ENCODE measurements around the gene AADACL2. TPM values are rescaled to one million over a fixed set of nuclear protein-coding genes. Genes with fewer than 3 reads are reported as not detected.
A peak's percentile ranks its signal among the peaks of the same experiment; 100 is the strongest.

Gene AADACL2
- not detected in 2 replicates for total RNA-seq
- not detected in 2 replicates for polyA plus RNA-seq

- TF ChIP-seq CTCF (IDR thresholded peaks at IDR 0.05; ENCODE audit: low read depth, low read length) = no peak
- Histone ChIP-seq H3K27ac (no peak within 1 kb of the TSS), H3K36me3 (no peaks in the 10 kb centered on the region), H3K9me3 (ENCODE audit: low read depth) (no peaks in the 10 kb centered on the region), H3K4me1 (ENCODE audit: low read depth) (no peaks in the 10 kb centered on the region), H3K4me3 (no peak within 1 kb of the TSS), H3K27me3 (no peaks in the 10 kb centered on the region)
- no peak for DNase-seq (ENCODE audit: low read depth in 1 of 2, low spot score in 1 of 2)
Observed at GRCh38 chr3:151733613-151734012, at the start of gene AADACL2. TSS of gene AADACL2 (plus strand) at chr3:151733927. CDS start at chr3:151734036, 109 bp downstream.

- H3K4me3 ChIP-seq = no peak overlapping the region
- H3K27ac ChIP-seq = no peak overlapping the region
- no peaks in the 10 kb centered on the region for H3K27me3 ChIP-seq
- no peak for TF ChIP-seq CTCF (IDR thresholded peaks at IDR 0.05; ENCODE audit: low read depth, low read length)
- DNase-seq (ENCODE audit: low read depth in 1 of 2, low spot score in 1 of 2) = no peak
- H3K36me3 ChIP-seq = no peaks in the 10 kb centered on the region
- H3K9me3 ChIP-seq (ENCODE audit: low read depth) = no peaks in the 10 kb centered on the region
- H3K4me1 ChIP-seq (ENCODE audit: low read depth) = no peaks in the 10 kb centered on the region
Observed at GRCh38 chr3:151684094-151684493, 49.6 kb upstream of the AADACL2 start.

GRCh38 chr3:151686257-151686656 lies 47.5 kb upstream of the AADACL2 start:
- no peak for DNase-seq (ENCODE audit: low read depth in 1 of 2, low spot score in 1 of 2)
- H3K36me3 ChIP-seq = no peaks in the 10 kb centered on the region
- H3K27me3 ChIP-seq = no peaks in the 10 kb centered on the region
- H3K27ac ChIP-seq = no peak overlapping the region
- H3K4me3 ChIP-seq = no peak overlapping the region
- TF ChIP-seq CTCF (IDR thresholded peaks at IDR 0.05; ENCODE audit: low read depth, low read length) = no peak
- no peaks in the 10 kb centered on the region for H3K4me1 ChIP-seq (ENCODE audit: low read depth)
- H3K9me3 ChIP-seq (ENCODE audit: low read depth) = no peaks in the 10 kb centered on the region

GRCh38 chr3:151687076-151687475 lies 46.7 kb upstream of the AADACL2 start:
- no peak for TF ChIP-seq CTCF (IDR thresholded peaks at IDR 0.05; ENCODE audit: low read depth, low read length)
- no peaks in the 10 kb centered on the region for H3K27me3 ChIP-seq
- H3K27ac ChIP-seq = no peak overlapping the region
- DNase-seq (ENCODE audit: low read depth in 1 of 2, low spot score in 1 of 2) = peak in 1 of 2 donors; percentile 37
- no peak overlapping the region for H3K4me3 ChIP-seq
- no peaks in the 10 kb centered on the region for H3K9me3 ChIP-seq (ENCODE audit: low read depth)
- no peaks in the 10 kb centered on the region for H3K4me1 ChIP-seq (ENCODE audit: low read depth)
- H3K36me3 ChIP-seq = no peaks in the 10 kb centered on the region

- no peak for TF ChIP-seq CTCF (IDR thresholded peaks at IDR 0.05; ENCODE audit: low read depth, low read length)
- Histone ChIP-seq H3K27ac (no peak overlapping the region), H3K4me1 (ENCODE audit: low read depth) (no peaks in the 10 kb centered on the region), H3K27me3 (no peaks in the 10 kb centered on the region), H3K4me3 (no peak overlapping the region), H3K36me3 (no peaks in the 10 kb centered on the region), H3K9me3 (ENCODE audit: low read depth) (no peaks in the 10 kb centered on the region)
- no peak for DNase-seq (ENCODE audit: low read depth in 1 of 2, low spot score in 1 of 2)
Observed at GRCh38 chr3:151688571-151688970, 45.2 kb upstream of the AADACL2 start.

GRCh38 chr3:151690645-151691044 lies 43.1 kb upstream of the AADACL2 start:
- Histone ChIP-seq H3K27me3 (no peaks in the 10 kb centered on the region), H3K27ac (no peak overlapping the region), H3K4me1 (ENCODE audit: low read depth) (no peaks in the 10 kb centered on the region), H3K4me3 (no peak overlapping the region), H3K9me3 (ENCODE audit: low read depth) (no peaks in the 10 kb centered on the region), H3K36me3 (no peaks in the 10 kb centered on the region)
- no peak for TF ChIP-seq CTCF (IDR thresholded peaks at IDR 0.05; ENCODE audit: low read depth, low read length)
- no peak for DNase-seq (ENCODE audit: low read depth in 1 of 2, low spot score in 1 of 2)
